Common myeloid progenitor, CD34-positive (primary cell): ENCODE measurements around the gene CCDC175.

Experiments
- CTCF ChIA-PET: fragments of 350-600 bp; sonication (Branson Sonifier 250); formaldehyde crosslinking; loops from one replicate; lab custom pipeline; 2021; ENCODE audit warnings: antibody characterized with exemption; lab: Charles Lee
- POLR2A ChIA-PET: fragments of 350-600 bp; sonication (Branson Sonifier 250); formaldehyde crosslinking; loops from one replicate; lab custom pipeline; 2021; ENCODE audit warnings: antibody characterized with exemption; lab: Charles Lee
- DNase-seq, 3 donors: peaks; one replicate each; pipeline versions ENCODE4 v3.0.0 to v3.0.0-alpha.2; 2013
- H3K27ac ChIP-seq, 2 experiments: 1 replicate in 1 of 2; 2 replicates in 1 of 2; pipeline ENCODE4 v1.7.0; 2013; ENCODE audit warnings: inconsistent platforms in 2 of 2, low read length in 2 of 2, mild to moderate bottlenecking in 2 of 2, low read depth in 1 of 2, moderate library complexity in 1 of 2; ENCODE audit not compliant: severe bottlenecking in 2 of 2, insufficient read depth in 1 of 2, poor library complexity in 1 of 2
- H3K27me3 ChIP-seq, 5 experiments: replicated peaks in 2 of 5; 1 replicate in 3 of 5; 2 replicates in 2 of 5; pipeline versions ENCODE4 v1.6.1 to v1.7.0; 2013; ENCODE audit warnings: low read length in 4 of 5, mild to moderate bottlenecking in 2 of 5, moderate library complexity in 2 of 5, inconsistent platforms in 1 of 5; ENCODE audit not compliant: insufficient read depth in 5 of 5, control insufficient read depth in 4 of 5
- H3K36me3 ChIP-seq, 4 experiments: 1 replicate in 2 of 4; 2 replicates in 2 of 4; pipeline versions ENCODE4 v1.6.1 to v1.7.0; 2013; ENCODE audit warnings: low read length in 3 of 4, control low read depth in 1 of 4, mild to moderate bottlenecking in 1 of 4; ENCODE audit not compliant: control insufficient read depth in 4 of 4, insufficient read depth in 4 of 4
- H3K4me1 ChIP-seq, 4 experiments: 1 replicate in 3 of 4; 2 replicates in 1 of 4; pipeline versions ENCODE4 v1.6.1 to v1.7.1; 2013; ENCODE audit warnings: low read length in 3 of 4, mild to moderate bottlenecking in 3 of 4, control low read depth in 1 of 4, inconsistent platforms in 1 of 4, moderate library complexity in 1 of 4; ENCODE audit not compliant: control insufficient read depth in 4 of 4, insufficient read depth in 4 of 4; ENCODE audit errors: control extremely low read depth in 1 of 4
- H3K4me3 ChIP-seq, 7 experiments: 1 replicate in 4 of 7; 2 replicates in 3 of 7; pipeline versions ENCODE4 v1.5.1 to v1.7.0; 2013; ENCODE audit warnings: mild to moderate bottlenecking in 7 of 7, low read length in 6 of 7, moderate library complexity in 6 of 7, inconsistent platforms in 2 of 7, low read depth in 2 of 7, control low read depth in 1 of 7; ENCODE audit not compliant: insufficient read depth in 4 of 7, control insufficient read depth in 1 of 7; ENCODE audit errors: extremely low read depth in 1 of 7
- H3K9me3 ChIP-seq, 5 experiments: 1 replicate in 4 of 5; 2 replicates in 1 of 5; pipeline versions ENCODE4 v1.6.1 to v1.7.1; 2013; ENCODE audit warnings: low read length in 4 of 5, mild to moderate bottlenecking in 2 of 5, inconsistent platforms in 1 of 5, low read depth in 1 of 5, moderate library complexity in 1 of 5; ENCODE audit not compliant: control insufficient read depth in 4 of 5, insufficient read depth in 2 of 5; ENCODE audit errors: control extremely low read depth in 1 of 5
- WGBS: methylation state at CpG from one replicate; pipeline ENCODE4 v1.1.5; 2013; ENCODE audit not compliant: insufficient coverage; 5-methylcytosine and 5-hydroxymethylcytosine counted together

The CCDC175 gene

DNA sequence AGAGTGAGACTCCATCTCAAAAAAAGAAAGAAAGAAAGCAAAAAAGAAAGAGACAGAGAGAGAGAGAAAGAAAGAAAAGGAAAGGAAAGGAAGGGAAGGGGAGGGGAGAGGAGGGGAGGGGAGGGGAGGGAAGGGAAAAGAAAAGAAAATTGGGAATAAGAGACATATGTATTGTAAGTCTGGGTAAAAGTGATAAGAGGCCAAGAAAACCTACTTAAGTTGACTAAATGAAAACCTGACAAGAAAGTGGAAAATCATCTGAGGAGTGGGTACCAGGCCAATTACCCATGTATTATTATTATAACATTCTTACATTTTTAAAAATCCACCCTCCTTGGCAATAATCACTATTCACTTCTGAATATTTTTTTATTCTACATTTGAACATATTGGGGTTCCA is 46.3 kb downstream of the CCDC175 start:
- Histone ChIP-seq H3K27me3 (no peaks in the 10 kb centered on the region), H3K9me3 (peaks cover 0 to 9% (median 3%) of the 10 kb centered on the region in 5 experiments), H3K36me3 (peaks cover 0 to 49% (median 18%) of the 10 kb centered on the region in 4 experiments), H3K4me3 (no peak overlapping the region), H3K4me1 (peaks cover 0 to 10% (median 7%) of the 10 kb centered on the region in 4 experiments), H3K27ac (no peak overlapping the region)
- ChIA-PET CTCF (no interaction called here), POLR2A (no interaction called here)
- no peak for DNase-seq

DNA sequence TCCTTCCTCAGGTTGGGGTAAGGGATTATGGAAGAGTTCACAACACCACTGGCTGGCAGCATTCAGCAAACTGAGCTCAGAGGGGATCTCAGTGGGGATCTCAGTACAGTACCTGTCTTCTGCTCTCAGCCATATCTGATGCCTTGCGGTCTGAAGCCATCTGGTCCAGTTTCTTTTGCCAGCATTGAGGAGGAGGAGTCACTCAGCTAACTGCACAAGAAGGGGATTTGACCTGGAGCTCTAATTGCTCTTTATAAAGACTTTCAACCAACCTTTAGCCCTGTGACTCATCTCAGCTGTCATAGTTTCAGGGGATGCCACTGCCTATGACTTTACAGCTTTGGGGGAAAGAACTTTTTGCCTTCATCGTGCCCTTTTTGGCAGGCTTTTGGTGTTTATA is 47.4 kb downstream of the CCDC175 start:
- H3K4me1 ChIP-seq = peaks cover 0 to 10% (median 6%) of the 10 kb centered on the region in 4 experiments
- peaks cover 0 to 9% (median 3%) of the 10 kb centered on the region in 5 experiments for H3K9me3 ChIP-seq
- H3K27me3 ChIP-seq = no peaks in the 10 kb centered on the region
- no peak for DNase-seq
- no peak overlapping the region for H3K4me3 ChIP-seq
- peaks cover 0 to 44% (median 13%) of the 10 kb centered on the region in 4 experiments for H3K36me3 ChIP-seq
- WGBS = 100% methylated on average over 1 of the region's 2 CpGs
- CTCF ChIA-PET = interaction anchor here (1.3 to 1.4 kb wide), 2 partner anchors 46 to 48 kb away, joined by 3 to 4 read pairs; partner anchors contain the start of gene CCDC175
- H3K27ac ChIP-seq = no peak overlapping the region
- POLR2A ChIA-PET = no interaction called here

DNA sequence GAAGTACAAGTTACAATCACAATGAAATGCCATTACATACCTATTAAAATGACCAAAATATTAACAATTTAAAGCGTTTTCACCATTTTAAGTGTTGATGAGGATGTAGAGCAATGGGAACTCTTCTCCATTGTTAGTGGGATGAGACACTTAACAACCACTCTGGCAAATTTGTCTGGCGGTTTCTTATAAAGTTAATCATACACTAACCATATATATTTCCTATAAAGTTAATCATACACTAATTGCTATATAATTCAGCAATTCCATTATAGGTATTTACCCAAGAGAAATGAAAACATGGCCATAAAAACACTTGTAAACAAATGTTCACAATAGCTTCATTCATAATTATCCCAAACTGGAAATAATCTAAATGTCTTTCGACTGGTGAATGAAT is 56.4 kb downstream of the CCDC175 start:
- Histone ChIP-seq H3K36me3 (peaks cover 0 to 32% (median 5%) of the 10 kb centered on the region in 4 experiments), H3K27ac (no peak overlapping the region), H3K4me1 (no peaks in the 10 kb centered on the region), H3K4me3 (no peak overlapping the region), H3K27me3 (no peaks in the 10 kb centered on the region), H3K9me3 (peaks cover 0 to 3% (median 0%) of the 10 kb centered on the region in 5 experiments)
- ChIA-PET CTCF (interaction anchor here (1.0 to 1.6 kb wide), 4 partner anchors 8 to 47 kb away, joined by 3 to 4 read pairs (median 4); no protein-coding TSS in a partner anchor), POLR2A (no interaction called here)
- no CpG with 5 or more reads among the region's 3 CpGs for WGBS
- no peak for DNase-seq

DNA sequence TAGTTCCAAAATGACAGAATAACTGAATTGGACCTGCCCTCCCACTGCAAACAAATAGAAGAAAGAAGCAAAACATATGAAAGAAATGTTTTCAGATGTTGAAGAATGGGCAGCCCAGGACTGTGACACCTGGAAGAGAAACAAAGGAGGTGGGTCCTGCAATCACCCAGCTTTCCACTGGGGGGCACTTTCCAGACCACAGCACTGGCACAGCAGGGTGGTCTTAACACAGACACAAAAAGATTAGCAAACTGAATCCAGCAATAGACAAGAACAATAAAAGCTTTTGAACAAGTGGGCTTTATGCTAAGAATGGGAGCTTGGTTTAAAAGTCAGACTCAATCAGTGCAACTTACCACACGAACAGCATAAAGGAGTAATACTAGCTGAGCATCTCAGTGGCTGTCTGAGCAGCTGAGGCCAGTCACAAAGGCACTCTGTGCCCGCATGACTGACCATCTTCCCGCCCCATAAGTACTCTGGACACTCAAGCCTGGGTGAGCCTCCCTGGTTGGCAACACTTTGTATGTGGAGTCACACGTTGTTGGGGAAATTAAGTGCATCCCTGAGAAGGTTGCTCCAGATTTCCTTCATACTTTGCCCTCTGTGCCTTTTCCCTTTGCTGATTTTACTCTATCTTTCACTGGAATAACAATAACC is 64.6 kb downstream of the CCDC175 start:
- no peak overlapping the region for H3K27ac ChIP-seq

DNA sequence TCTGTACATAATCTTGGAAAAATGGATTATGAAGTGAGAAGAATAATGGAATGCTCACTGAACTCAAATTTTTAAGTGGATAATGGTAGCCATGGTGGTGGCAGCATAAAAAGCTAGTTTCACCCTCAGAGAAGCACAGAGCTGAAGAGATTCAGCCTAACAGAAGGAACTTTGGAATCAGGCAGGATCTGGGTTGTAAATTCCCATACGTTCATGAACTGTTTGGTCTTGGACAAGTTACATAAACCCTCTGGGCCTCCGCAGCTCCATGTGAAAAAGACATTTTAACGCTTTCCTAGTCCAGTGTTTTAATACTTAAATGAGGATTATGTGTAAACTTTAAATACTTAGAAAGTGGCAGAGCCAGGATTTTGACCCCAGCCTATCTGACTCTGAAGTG is 65.6 kb downstream of the CCDC175 start:
- WGBS = 65% methylated on average over 2 of the region's 3 CpGs
- no peak for DNase-seq
- POLR2A ChIA-PET = interaction anchor here (0.6 kb wide), 1 partner anchor 60 kb away, joined by 4 read pairs; no protein-coding TSS in a partner anchor
- CTCF ChIA-PET = interaction anchor here (0.6 to 20.3 kb wide), 13 partner anchors 8 to 765 kb away, joined by 3 to 536 read pairs (median 4); partner anchors contain the start of genes CCDC175, JKAMP and L3HYPDH
- Histone ChIP-seq H3K27me3 (no peaks in the 10 kb centered on the region), H3K27ac (no peak overlapping the region), H3K36me3 (peaks cover 0 to 21% (median 2%) of the 10 kb centered on the region in 4 experiments), H3K9me3 (no peaks in the 10 kb centered on the region), H3K4me3 (no peak overlapping the region), H3K4me1 (peaks cover 0 to 10% (median 0%) of the 10 kb centered on the region in 4 experiments)

More for the DNA sequence above, 64.6 kb downstream of the CCDC175 start:
- H3K4me3 ChIP-seq = no peak overlapping the region
- peaks cover 0 to 9% (median 0%) of the 10 kb centered on the region in 4 experiments for H3K4me1 ChIP-seq
- DNase-seq = peak; percentile 49 to 76 (median 74)
- ChIA-PET POLR2A (interaction anchor here (0.9 kb wide), 1 partner anchor 26 kb away, joined by 3 read pairs; no protein-coding TSS in a partner anchor), CTCF (interaction anchor here (0.7 to 20.3 kb wide), 17 partner anchors 8 to 386 kb away, joined by 3 to 536 read pairs (median 5); partner anchors contain the start of genes CCDC175, JKAMP and L3HYPDH)
- peaks cover 0 to 21% (median 0%) of the 10 kb centered on the region in 4 experiments for H3K36me3 ChIP-seq
- H3K27me3 ChIP-seq = no peaks in the 10 kb centered on the region
- WGBS = 94% methylated on average over 4 of the region's 4 CpGs
- H3K9me3 ChIP-seq = no peaks in the 10 kb centered on the region

DNA sequence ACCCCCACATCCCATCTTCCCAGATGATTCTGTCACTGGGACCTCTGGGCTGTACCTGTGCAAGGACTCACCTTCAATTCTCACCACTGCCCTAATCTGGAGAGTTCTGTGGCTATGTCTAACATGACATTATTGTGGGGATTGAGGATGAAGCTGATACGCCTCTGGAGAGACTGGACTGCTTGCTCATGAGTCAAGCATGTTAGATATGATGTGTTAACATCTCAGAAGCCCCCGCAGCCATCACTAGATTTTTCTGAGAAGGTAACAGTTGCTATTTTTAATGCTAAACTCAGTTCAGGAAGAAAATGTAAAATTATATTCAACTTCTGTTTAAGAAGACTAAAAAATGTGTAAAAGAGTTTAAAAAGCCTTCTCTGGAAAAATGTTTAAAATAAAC is 66.6 kb downstream of the CCDC175 start:
- Histone ChIP-seq H3K36me3 (peaks cover 0 to 21% (median 2%) of the 10 kb centered on the region in 4 experiments), H3K4me1 (peaks cover 0 to 10% (median 0%) of the 10 kb centered on the region in 4 experiments), H3K27ac (no peak overlapping the region), H3K4me3 (no peak overlapping the region), H3K27me3 (no peaks in the 10 kb centered on the region), H3K9me3 (no peaks in the 10 kb centered on the region)
- ChIA-PET CTCF (interaction anchor here (0.8 to 20.3 kb wide), 10 partner anchors 9 to 386 kb away, joined by 3 to 536 read pairs (median 4); partner anchors contain the start of genes CCDC175, JKAMP and L3HYPDH), POLR2A (no interaction called here)
- DNase-seq = no peak
- WGBS = 100% methylated on average over 2 of the region's 2 CpGs

DNA sequence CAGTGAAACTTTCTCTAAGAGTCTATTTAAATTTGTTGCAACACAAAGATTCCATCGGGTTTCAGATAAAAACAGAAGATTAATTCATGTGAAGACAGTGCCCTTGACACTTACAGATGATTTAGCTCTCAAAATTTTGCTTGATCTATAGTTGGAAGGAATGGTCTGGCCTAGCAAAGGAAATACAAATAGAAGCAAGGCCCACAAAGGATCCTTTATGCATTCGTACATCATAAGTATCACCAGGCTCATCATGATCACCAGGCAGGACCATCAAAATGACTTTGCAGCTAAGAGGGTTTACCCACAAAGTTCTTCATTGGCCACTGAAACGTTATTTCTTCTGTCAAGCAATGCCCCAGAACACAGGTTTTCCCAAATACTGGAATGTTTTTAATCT is 67.5 kb downstream of the CCDC175 start:
- Histone ChIP-seq H3K4me1 (peaks cover 0 to 14% (median 0%) of the 10 kb centered on the region in 4 experiments), H3K9me3 (no peaks in the 10 kb centered on the region), H3K27ac (no peak overlapping the region), H3K27me3 (no peaks in the 10 kb centered on the region), H3K4me3 (no peak overlapping the region), H3K36me3 (peaks cover 2 to 25% (median 4%) of the 10 kb centered on the region in 4 experiments)
- POLR2A ChIA-PET = no interaction called here
- DNase-seq = no peak
- CTCF ChIA-PET = interaction anchor here (0.8 to 20.3 kb wide), 11 partner anchors 8 to 387 kb away, joined by 3 to 536 read pairs (median 4); partner anchors contain the start of genes CCDC175, JKAMP and L3HYPDH
- WGBS = 100% methylated on average over 2 of the region's 3 CpGs
